Central memory CD8-positive, alpha-beta T cell (primary cell): ENCODE results near the gene SPCS1.

Source experiments
- ATAC-seq: fragments of 150-1000 bp; cut with Tn5 transposase; replicated peaks from 2 replicates; pipeline ENCODE4 v1.10.0; 2022; ENCODE audit warnings: mild to moderate bottlenecking, moderate FRiP score, moderate number of reproducible peaks; ENCODE audit not compliant: poor library complexity, severe bottlenecking; ENCODE audit errors: extremely low read depth
- DNase-seq, 2 donors: peaks; one replicate each; pipeline ENCODE4 v3.0.0; 2021; ENCODE audit warnings: low spot score in 2 of 2
- H3K27ac Mint-ChIP-seq: one replicate; pipeline ENCODE4 v1.8.0; 2022; ENCODE audit warnings: low read depth, mild to moderate bottlenecking, moderate library complexity, mixed read lengths
- H3K27me3 Mint-ChIP-seq: one replicate; pipeline ENCODE4 v1.8.0; 2022; ENCODE audit warnings: mixed read lengths
- H3K36me3 Mint-ChIP-seq: one replicate; pipeline ENCODE4 v1.8.0; 2022; ENCODE audit warnings: mild to moderate bottlenecking, moderate library complexity, mixed read lengths; ENCODE audit not compliant: insufficient read depth
- H3K4me1 Mint-ChIP-seq: one replicate; pipeline ENCODE4 v1.8.0; 2022; ENCODE audit warnings: mixed read lengths
- H3K4me3 Mint-ChIP-seq: one replicate; pipeline ENCODE4 v1.8.0; 2022; ENCODE audit warnings: mild to moderate bottlenecking, moderate library complexity, mixed read lengths
- H3K9me3 Mint-ChIP-seq: one replicate; pipeline ENCODE4 v1.8.0; 2022; ENCODE audit warnings: mixed read lengths

SPCS1 gene

GRCh38 chr3:52703341-52703740 is 2.6 kb upstream of the SPCS1 start:
- peak overlapping the region; percentile 3 for H3K4me3 Mint-ChIP-seq
- DNase-seq, result no peak
- H3K9me3 Mint-ChIP-seq, result no peaks in the 10 kb centered on the region
- no peaks in the 10 kb centered on the region for H3K27me3 Mint-ChIP-seq
- no peak for ATAC-seq
- H3K27ac Mint-ChIP-seq, result no peak overlapping the region
- H3K4me1 Mint-ChIP-seq, result peaks cover 24% of the 10 kb centered on the region
- H3K36me3 Mint-ChIP-seq, result peaks cover 23% of the 10 kb centered on the region

GRCh38 chr3:52704611-52705437 is 1.1 kb upstream of the SPCS1 start:
- Mint-ChIP-seq H3K27me3 (no peaks in the 10 kb centered on the region), H3K27ac (peak overlapping the region; percentile 97), H3K36me3 (peaks cover 27% of the 10 kb centered on the region), H3K4me1 (peaks cover 24% of the 10 kb centered on the region), H3K9me3 (no peaks in the 10 kb centered on the region), H3K4me3 (peak overlapping the region; percentile 93)
- DNase-seq, result no peak
- no peak for ATAC-seq

- Mint-ChIP-seq H3K9me3 (no peaks in the 10 kb centered on the region), H3K27ac (peak overlapping the region; percentile 97), H3K36me3 (peaks cover 31% of the 10 kb centered on the region), H3K27me3 (no peaks in the 10 kb centered on the region), H3K4me1 (peaks cover 24% of the 10 kb centered on the region), H3K4me3 (peak overlapping the region; percentile 93)
- DNase-seq (no peak), ATAC-seq (peak; percentile 66)
Observed at GRCh38 chr3:52705438-52705687, 543 bp upstream of the SPCS1 start.

GRCh38 chr3:52707585-52707984 is 1.7 kb downstream of the SPCS1 start:
- Mint-ChIP-seq H3K4me3 (peak overlapping the region; percentile 93), H3K4me1 (peaks cover 24% of the 10 kb centered on the region)
- no peak for DNase-seq

GRCh38 chr3:52710512-52710911 is 4.6 kb downstream of the SPCS1 start:
- Mint-ChIP-seq H3K4me3 (no peak overlapping the region), H3K27ac (peak overlapping the region; percentile 44), H3K36me3 (peaks cover 28% of the 10 kb centered on the region), H3K4me1 (peaks cover 14% of the 10 kb centered on the region), H3K9me3 (no peaks in the 10 kb centered on the region), H3K27me3 (no peaks in the 10 kb centered on the region)
- no peak for ATAC-seq
- DNase-seq, result no peak

More at GRCh38 chr3:52707585-52707984, 1.7 kb downstream of the SPCS1 start:
- Mint-ChIP-seq H3K36me3 (peaks cover 30% of the 10 kb centered on the region), H3K27ac (no peak overlapping the region), H3K27me3 (no peaks in the 10 kb centered on the region), H3K9me3 (no peaks in the 10 kb centered on the region)
- no peak for ATAC-seq

GRCh38 chr3:52712291-52713212 is 6.6 kb downstream of the SPCS1 start:
- Mint-ChIP-seq H3K27ac (no peak overlapping the region), H3K27me3 (no peaks in the 10 kb centered on the region)

GRCh38 chr3:52714335-52715302 is 8.7 kb downstream of the SPCS1 start:
- no peak overlapping the region for H3K4me3 Mint-ChIP-seq
- no peak overlapping the region for H3K27ac Mint-ChIP-seq
- no peaks in the 10 kb centered on the region for H3K9me3 Mint-ChIP-seq
- DNase-seq, result no peak
- H3K4me1 Mint-ChIP-seq, result no peaks in the 10 kb centered on the region
- no peak for ATAC-seq
- H3K27me3 Mint-ChIP-seq, result no peaks in the 10 kb centered on the region
- peaks cover 15% of the 10 kb centered on the region for H3K36me3 Mint-ChIP-seq

More at GRCh38 chr3:52712291-52713212, 6.6 kb downstream of the SPCS1 start:
- ATAC-seq (no peak), DNase-seq (no peak)
- Mint-ChIP-seq H3K4me1 (peaks cover 3% of the 10 kb centered on the region), H3K9me3 (no peaks in the 10 kb centered on the region), H3K4me3 (no peak overlapping the region), H3K36me3 (peaks cover 23% of the 10 kb centered on the region)

GRCh38 chr3:52715714-52716305 is 9.9 kb downstream of the SPCS1 start:
- H3K27ac Mint-ChIP-seq, result no peak overlapping the region
- H3K4me3 Mint-ChIP-seq, result no peak overlapping the region
- no peak for DNase-seq
- no peaks in the 10 kb centered on the region for H3K27me3 Mint-ChIP-seq
- ATAC-seq, result no peak
- peaks cover 6% of the 10 kb centered on the region for H3K4me1 Mint-ChIP-seq
- H3K9me3 Mint-ChIP-seq, result no peaks in the 10 kb centered on the region
- H3K36me3 Mint-ChIP-seq, result peaks cover 9% of the 10 kb centered on the region

- H3K9me3 Mint-ChIP-seq, result no peaks in the 10 kb centered on the region
- ATAC-seq (no peak), DNase-seq (no peak)
- peaks cover 15% of the 10 kb centered on the region for H3K4me1 Mint-ChIP-seq
- no peak overlapping the region for H3K4me3 Mint-ChIP-seq
- peaks cover 7% of the 10 kb centered on the region for H3K36me3 Mint-ChIP-seq
- H3K27me3 Mint-ChIP-seq, result no peaks in the 10 kb centered on the region
- no peak overlapping the region for H3K27ac Mint-ChIP-seq
Observed at GRCh38 chr3:52719618-52720017, 13.7 kb downstream of the SPCS1 start.

GRCh38 chr3:52721002-52721729 is 15.3 kb downstream of the SPCS1 start:
- Mint-ChIP-seq H3K27me3 (no peaks in the 10 kb centered on the region), H3K4me3 (no peak overlapping the region), H3K36me3 (peaks cover 6% of the 10 kb centered on the region), H3K27ac (no peak overlapping the region), H3K4me1 (peaks cover 15% of the 10 kb centered on the region), H3K9me3 (no peaks in the 10 kb centered on the region)
- DNase-seq (no peak), ATAC-seq (no peak)

GRCh38 chr3:52721730-52722008 is 15.8 kb downstream of the SPCS1 start:
- H3K4me1 Mint-ChIP-seq, result peaks cover 15% of the 10 kb centered on the region

More at GRCh38 chr3:52721730-52722008, 15.8 kb downstream of the SPCS1 start:
- H3K27me3 Mint-ChIP-seq, result no peaks in the 10 kb centered on the region
- no peaks in the 10 kb centered on the region for H3K9me3 Mint-ChIP-seq
- no peak overlapping the region for H3K27ac Mint-ChIP-seq
- ATAC-seq (no peak), DNase-seq (no peak)
- H3K4me3 Mint-ChIP-seq, result no peak overlapping the region
- H3K36me3 Mint-ChIP-seq, result peaks cover 4% of the 10 kb centered on the region
